ENCODE data around the gene ROR1.
"Not testable (repeated sequence)": the region's sequence is repeated elsewhere in the genome, so short reads cannot be mapped to it uniquely, and the experiment has no call there.

Gene ROR1

GRCh38 chr1:64097859-64098258 is 324.0 kb downstream of the ROR1 start:
- no peak for DNase-seq (ENCODE audit: low read depth in 2 of 2)

- DNase-seq (ENCODE audit: low read depth in 2 of 2): no peak
These were observed 324.6 kb downstream of the ROR1 start for GRCh38 chr1:64098436-64098835.

DNA sequence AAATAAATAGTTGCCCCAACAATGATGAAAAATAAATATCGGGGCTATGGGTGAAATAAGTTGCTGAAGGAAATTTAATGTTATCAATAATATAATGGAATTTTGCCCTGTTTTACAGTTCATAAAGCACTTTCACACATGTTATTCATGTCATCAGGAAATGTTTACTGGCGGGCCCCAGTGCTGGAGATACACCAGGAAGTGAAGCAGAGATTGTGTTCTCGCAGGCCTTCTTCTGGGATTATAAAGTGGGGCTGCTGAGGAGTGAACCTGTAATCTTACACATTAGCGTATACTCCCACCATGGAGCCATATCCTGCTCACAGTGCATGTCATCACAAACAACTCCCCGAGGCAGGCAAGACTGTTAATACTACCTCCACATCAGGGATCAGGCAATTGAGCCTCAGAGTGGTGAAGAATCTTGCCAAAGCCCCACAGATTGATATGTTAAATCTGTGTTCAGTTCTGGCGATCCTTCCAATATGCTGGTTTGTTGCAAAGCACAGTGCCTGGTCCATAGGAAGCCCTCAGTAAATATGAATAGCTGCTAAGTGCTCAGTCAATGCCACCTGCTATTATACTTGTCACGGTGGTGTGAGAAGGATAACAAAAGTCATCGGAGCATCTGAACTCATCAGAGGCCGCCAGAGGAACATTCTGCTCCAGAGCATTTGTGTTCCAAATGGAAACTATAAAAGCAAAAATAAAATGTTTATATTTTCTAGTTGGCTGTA is 325.2 kb downstream of the ROR1 start:
- DNase-seq (ENCODE audit: low read depth in 2 of 2): no peak

DNA sequence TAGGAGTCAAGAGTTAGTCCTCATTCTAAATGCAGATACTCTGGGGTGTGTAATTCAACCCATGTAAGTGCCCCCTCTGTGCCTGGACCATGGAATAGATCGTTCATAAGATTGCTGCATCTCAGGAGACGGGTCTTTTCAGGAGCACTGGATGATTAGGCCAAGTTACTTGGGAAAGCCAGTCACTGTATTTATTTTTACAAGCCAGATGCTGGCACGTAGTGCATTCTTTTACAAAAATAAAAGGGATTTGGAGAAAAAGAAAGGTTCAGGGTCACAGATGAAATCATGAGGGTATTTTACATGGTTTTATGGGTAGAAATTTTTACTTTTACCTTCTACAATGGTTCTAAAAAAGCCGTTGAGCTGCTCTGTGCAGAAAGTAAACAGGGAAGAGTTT is 327.0 kb downstream of the ROR1 start:
- DNase-seq (ENCODE audit: low read depth in 2 of 2): no peak

GRCh38 chr1:64104585-64104984 is 330.8 kb downstream of the ROR1 start:
- DNase-seq (ENCODE audit: low read depth in 2 of 2): not testable (repeated sequence)

- DNase-seq (ENCODE audit: low read depth in 2 of 2): no peak
These were observed 333.3 kb downstream of the ROR1 start for GRCh38 chr1:64107118-64107519.

- no peak for DNase-seq (ENCODE audit: low read depth in 2 of 2)
These were observed 333.8 kb downstream of the ROR1 start for GRCh38 chr1:64107632-64108031.

DNA sequence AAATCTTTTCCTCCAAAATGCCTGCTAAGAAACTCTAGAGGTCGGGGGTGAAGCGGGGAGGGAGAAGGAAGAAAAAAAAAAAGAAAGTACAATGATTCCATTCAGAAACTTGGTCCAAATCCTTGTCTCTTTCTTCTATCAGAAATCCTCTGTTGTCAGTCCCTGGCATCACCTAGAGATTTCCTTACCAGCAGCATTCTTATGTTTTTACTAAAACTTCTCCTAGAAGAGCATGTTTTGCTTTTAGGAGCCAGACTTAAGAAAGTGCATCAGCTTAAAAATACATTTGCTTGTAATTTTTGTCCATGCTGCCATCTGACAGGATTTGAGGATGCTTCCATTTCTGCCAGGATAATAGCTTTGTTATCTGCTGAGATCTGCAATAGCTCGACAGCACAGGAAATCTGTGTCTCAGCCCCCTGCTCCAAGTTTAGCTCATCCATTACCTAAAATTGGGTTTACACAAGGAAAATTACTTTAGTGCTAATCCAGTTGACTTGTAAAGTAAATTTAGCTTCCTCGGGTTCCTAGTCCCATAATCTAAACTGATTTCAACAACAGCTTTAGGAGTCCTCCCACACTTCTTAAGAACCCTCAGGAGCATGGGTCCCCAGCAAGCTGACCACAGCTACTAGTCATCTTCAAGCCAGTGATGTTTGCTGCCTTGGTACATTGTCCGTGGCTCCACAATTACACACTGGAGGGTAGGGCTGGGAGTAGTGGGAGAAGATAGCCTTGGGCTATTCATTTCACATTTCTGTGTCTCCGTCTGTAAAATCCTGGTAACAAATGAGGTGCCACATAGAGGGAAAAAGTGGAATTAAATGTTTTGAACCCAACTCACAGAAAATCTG is 337.3 kb downstream of the ROR1 start:
- DNase-seq (ENCODE audit: low read depth in 2 of 2): no peak

DNA sequence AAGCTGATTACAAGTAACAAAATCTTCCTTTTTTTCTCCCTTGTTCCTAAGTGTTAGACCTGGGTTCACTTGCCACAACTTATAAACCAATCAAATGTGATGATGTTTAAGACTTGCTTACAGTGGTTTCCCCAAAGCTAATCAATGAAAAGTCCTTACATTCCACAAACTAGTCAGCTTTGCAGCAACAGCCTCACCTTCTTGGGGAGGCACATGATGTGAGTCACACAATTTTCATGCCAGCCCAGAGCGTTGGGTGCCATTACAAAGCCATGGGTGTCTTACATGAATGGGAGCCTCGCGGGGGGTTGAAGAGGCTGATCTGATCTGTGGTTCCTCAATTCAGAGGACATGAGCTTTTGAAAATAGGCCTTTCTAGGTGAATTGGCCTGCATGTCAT is 338.0 kb downstream of the ROR1 start:
- DNase-seq (ENCODE audit: low read depth in 2 of 2): no peak

- no peak for DNase-seq (ENCODE audit: low read depth in 2 of 2)
These were observed 338.5 kb downstream of the ROR1 start for GRCh38 chr1:64112281-64112680.

DNA sequence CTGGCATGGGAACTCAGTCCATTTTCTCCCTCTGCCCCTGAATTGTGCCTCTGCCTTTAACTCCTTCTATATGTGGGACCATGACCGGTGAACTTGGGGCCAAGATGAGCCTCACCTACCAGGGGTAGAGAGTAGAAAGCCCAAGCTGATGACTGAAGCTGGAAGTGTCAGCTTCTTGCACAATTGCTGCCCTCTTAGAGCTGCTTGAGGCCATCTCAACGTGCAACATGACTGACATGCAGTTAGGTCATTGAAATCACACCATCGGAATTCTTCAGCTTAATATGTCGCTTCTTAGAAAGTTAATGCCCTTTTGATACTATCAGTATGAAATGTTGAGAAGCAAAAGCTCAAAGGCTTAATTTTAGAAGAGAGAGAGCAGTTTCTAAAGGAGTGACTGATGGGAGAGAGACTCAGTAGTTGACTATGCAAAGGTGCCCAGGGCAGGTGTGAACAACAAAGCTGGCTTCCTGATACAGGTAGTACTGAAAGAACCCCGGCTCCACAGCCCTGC is 340.3 kb downstream of the ROR1 start:
- no peak for DNase-seq (ENCODE audit: low read depth in 2 of 2)

GRCh38 chr1:64116537-64116936 is 342.7 kb downstream of the ROR1 start:
- DNase-seq (ENCODE audit: low read depth in 2 of 2): no peak

DNA sequence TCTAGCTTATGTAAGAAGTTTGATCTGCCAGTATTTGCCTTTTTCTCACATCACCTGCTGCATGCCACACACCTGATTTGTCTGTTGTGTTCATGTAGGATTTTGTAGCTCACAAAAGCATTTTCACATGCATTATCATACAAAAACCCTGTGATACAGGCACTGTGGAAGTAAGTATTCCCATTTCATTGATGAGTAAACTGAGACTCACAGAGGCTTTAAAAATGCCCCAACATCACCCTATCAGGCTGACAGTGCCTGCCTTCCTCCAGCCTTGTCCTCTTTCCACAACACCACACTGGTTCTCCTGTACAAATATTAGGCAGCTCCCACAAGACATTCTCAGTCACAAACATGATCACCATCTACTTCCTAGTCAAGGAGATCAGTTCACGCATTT is 343.7 kb downstream of the ROR1 start:
- no peak for DNase-seq (ENCODE audit: low read depth in 2 of 2)

DNA sequence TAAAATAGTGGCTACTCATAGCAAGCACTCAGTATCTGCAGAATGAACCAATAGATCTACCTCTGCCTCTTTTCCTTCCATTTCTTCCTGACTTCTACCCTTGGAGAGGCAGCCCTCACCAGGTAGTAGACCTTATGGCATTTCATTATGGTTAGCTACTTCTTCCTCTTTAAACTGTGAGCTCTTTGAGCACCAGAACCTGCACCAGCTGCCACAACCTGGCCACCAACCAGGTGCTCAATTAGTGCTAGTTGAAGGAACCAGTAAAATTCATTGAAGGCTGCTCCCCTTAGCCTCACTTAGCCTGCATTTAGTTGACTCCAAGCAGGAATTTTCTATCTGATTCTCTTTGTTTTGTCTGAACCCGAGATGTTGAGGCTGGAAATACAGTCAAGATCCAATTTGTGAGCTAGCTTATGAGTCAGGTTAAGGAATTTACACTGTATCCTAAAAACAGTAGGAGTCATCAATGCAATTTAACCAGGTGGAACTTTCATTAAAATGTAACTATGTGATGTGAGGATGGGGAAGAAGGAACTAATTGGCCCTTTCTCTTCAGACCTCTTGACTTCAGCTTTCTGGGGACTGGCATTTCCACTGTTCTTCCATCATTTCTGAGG is 348.1 kb downstream of the ROR1 start:
- DNase-seq (ENCODE audit: low read depth in 2 of 2): no peak

GRCh38 chr1:64122588-64122987 is 348.8 kb downstream of the ROR1 start:
- no peak for DNase-seq (ENCODE audit: low read depth in 2 of 2)

- DNase-seq (ENCODE audit: low read depth in 2 of 2): no peak
These were observed 351.1 kb downstream of the ROR1 start for GRCh38 chr1:64124704-64125440.

DNA sequence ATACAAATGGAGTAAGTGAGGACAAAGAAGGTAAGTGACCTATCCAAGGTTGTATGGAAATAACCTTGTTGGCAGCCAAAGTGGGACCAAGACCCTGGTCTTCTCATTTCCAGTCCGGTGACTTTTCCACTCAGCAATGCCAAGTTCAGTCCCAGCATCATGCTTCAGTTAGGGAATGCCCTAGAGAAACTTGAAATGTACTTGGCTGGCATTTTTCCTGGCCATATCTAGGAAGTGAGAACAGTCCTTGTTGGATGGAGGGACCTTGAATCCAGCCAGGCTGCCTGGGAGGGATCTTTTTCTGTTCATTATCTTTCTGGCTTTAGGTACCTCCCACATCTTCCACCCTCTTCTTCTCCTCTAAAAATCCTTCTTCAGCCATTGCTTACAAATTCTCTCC is 352.8 kb downstream of the ROR1 start:
- DNase-seq (ENCODE audit: low read depth in 2 of 2): no peak

- DNase-seq (ENCODE audit: low read depth in 2 of 2): no peak
These were observed 353.5 kb downstream of the ROR1 start for GRCh38 chr1:64127297-64127696.

DNA sequence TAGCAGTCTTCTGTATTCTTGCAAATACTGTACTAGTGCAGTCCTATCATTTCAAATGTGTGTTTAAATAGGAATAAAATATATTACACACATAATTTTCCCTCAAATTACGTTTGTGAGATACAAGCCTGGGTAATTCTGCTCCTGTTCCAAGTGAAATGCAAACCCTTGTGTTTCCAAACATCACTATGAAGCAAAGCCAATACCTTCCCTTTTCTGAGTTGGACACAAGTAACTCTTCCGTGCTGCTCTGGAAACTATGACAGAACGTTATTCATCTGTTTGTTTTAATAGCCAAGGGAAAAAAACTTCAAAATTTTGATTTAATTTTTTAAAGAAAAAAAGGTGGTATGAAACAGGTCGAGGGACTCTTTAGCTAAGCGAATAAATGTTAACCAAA is 355.9 kb downstream of the ROR1 start:
- DNase-seq (ENCODE audit: low read depth in 2 of 2): no peak

GRCh38 chr1:64131155-64131554 is 357.3 kb downstream of the ROR1 start:
- no peak for DNase-seq (ENCODE audit: low read depth in 2 of 2)

- no peak for DNase-seq (ENCODE audit: low read depth in 2 of 2)
These were observed 359.2 kb downstream of the ROR1 start for GRCh38 chr1:64133036-64133435.

Data from activated CD8-positive, alpha-beta memory T cell treated with anti-CD3 and anti-CD28 coated beads for 4 hours (primary cell).